HepG2 (cell line): ENCODE data around the gene STOML1. TPM values are rescaled to one million over a fixed set of nuclear protein-coding genes. Genes with fewer than 3 reads are reported as not detected.

Experiments used
- ATAC-seq: fragments of 200-7000 bp; cut with Tn5 transposase; 3 replicates; pipeline ENCODE4 v1.9.1; 2020; ENCODE audit warnings: mild to moderate bottlenecking, moderate library complexity
- BruUV-seq: library from RNA; stranded (reverse); fragments of 400-500 nt; replicated peaks from 2 replicates; lab custom pipeline; 2021; lab: Mats Ljungman, UMichigan
- CTCF ChIA-PET: fragments of 300-600 bp; formaldehyde crosslinking; extraction: SDS; loops from one replicate; lab custom pipeline; 2021; ENCODE audit warnings: low total read pairs, inconsistent platforms, low intra/inter-chr PET ratio; lab: Yijun Ruan, JAX
- POLR2A ChIA-PET: fragments of 350-600 bp; sonication (Branson Sonifier 250); formaldehyde crosslinking; loops from one replicate; lab custom pipeline; 2020; ENCODE audit warnings: antibody characterized with exemption, inconsistent platforms; lab: Yijun Ruan, JAX
- DNase-seq: peaks from one replicate; pipeline ENCODE4 v3.0.0-alpha.2; 2015; ENCODE audit warnings: low spot score
- FAIRE-seq: peaks from 3 replicates; lab custom pipeline; 2011; peaks lifted over from hg19 to GRCh38; lab: Jason Lieb, UNC
- H2AFZ ChIP-seq: one replicate; pipeline ENCODE4 v1.6.1; 2011; ENCODE audit warnings: low read length, inconsistent platforms
- H3K27ac ChIP-seq: fragments of 300-600 bp; 3 replicates; pipeline ENCODE4 v1.8.0; 2011; ENCODE audit warnings: mixed run types, mild to moderate bottlenecking, mixed read lengths, low read length, inconsistent platforms; ENCODE audit not compliant: insufficient read depth; ENCODE audit errors: extremely low read length
- H3K27me3 ChIP-seq, 2 experiments: fragments of 200-600 bp in 1 of 2; 2 replicates in 1 of 2; 3 replicates in 1 of 2; pipeline versions ENCODE4 v1.6.0 to v1.8.0; 2011; ENCODE audit warnings: low read length in 2 of 2, mild to moderate bottlenecking in 2 of 2, moderate library complexity in 2 of 2, inconsistent platforms in 1 of 2; ENCODE audit not compliant: insufficient read depth in 2 of 2, control insufficient read depth in 1 of 2
- H3K36me3 ChIP-seq, 2 experiments: fragments of 200-600 bp in 1 of 2; replicated peaks in 1 of 2; 2 replicates in 1 of 2; 3 replicates in 1 of 2; pipeline versions ENCODE4 v1.5.1 to v1.8.0; 2011; ENCODE audit warnings: low read length in 2 of 2, inconsistent platforms in 1 of 2; ENCODE audit not compliant: insufficient read depth in 2 of 2, control insufficient read depth in 1 of 2
- H3K4me1 ChIP-seq: 2 replicates; pipeline ENCODE4 v1.5.1; 2012; ENCODE audit warnings: low read length, inconsistent platforms; ENCODE audit not compliant: insufficient read depth
- H3K4me2 ChIP-seq: 2 replicates; pipeline ENCODE4 v1.6.0; 2011; ENCODE audit warnings: low read depth, low read length, inconsistent platforms
- H3K4me3 ChIP-seq, 3 experiments: fragments of 200-600 bp in 1 of 3; sonication (generic), shearing (Covaris generic) in 1 of 3; replicated peaks in 1 of 3; 2 replicates each; pipeline ENCODE4 v1.5.1; 2011 to 2016; ENCODE audit warnings: low read length in 3 of 3, inconsistent platforms in 2 of 3, low read depth in 2 of 3, mild to moderate bottlenecking in 2 of 3, control low read depth in 1 of 3, mixed read lengths in 1 of 3; ENCODE audit not compliant: insufficient read depth in 1 of 3
- H3K79me2 ChIP-seq: one replicate; pipeline ENCODE4 v1.6.1; 2011; ENCODE audit warnings: low read length, inconsistent platforms; ENCODE audit not compliant: insufficient read depth
- H3K9ac ChIP-seq: 2 replicates; pipeline ENCODE4 v1.6.0; 2011; ENCODE audit warnings: mild to moderate bottlenecking, low read depth, low read length, inconsistent platforms; ENCODE audit not compliant: insufficient read depth
- H3K9me3 ChIP-seq: 2 replicates; pipeline ENCODE4 v1.5.1; 2012; ENCODE audit warnings: mild to moderate bottlenecking, low read length
- H4K20me1 ChIP-seq: 2 replicates; pipeline ENCODE4 v1.6.0; 2011; ENCODE audit warnings: inconsistent platforms, mild to moderate bottlenecking, low read length, moderate library complexity; ENCODE audit not compliant: insufficient read depth
- STAT5B ChIP-seq: sonication (generic); formaldehyde crosslinking; IDR thresholded peaks from 2 replicates; pipeline ENCODE4 v1.4.0; 2020; ENCODE audit warnings: missing genetic modification reagents
- ZBTB20 ChIP-seq: sonication (generic); formaldehyde crosslinking; IDR thresholded peaks from 2 replicates; pipeline ENCODE4 v1.8.1; 2023; ENCODE audit warnings: missing genetic modification reagents, low read depth, mild to moderate bottlenecking, borderline replicate concordance
- WGBS: methylation state at CpG from one replicate; pipeline ENCODE4 v1.1.6; 2017; ENCODE audit warnings: low lambda C conversion rate; 5-methylcytosine and 5-hydroxymethylcytosine counted together
- in situ Hi-C: cut with HindIII; loops from 2 replicates; pipeline ENCODE4 v1.10.0; 2017; ENCODE audit warnings: low pct_unique_long_range_greater_than_20kb; ENCODE audit not compliant: extremely low pct_ligation_motif_present
- intact Hi-C: fragments of 100-400 bp; cut with micrococcal nuclease; formaldehyde crosslinking; loops from one replicate; pipeline ENCODE4 v1.10.0; 2022; ENCODE audit not compliant: unreplicated experiment
- polyA plus RNA-seq, 8 experiments: library from polyadenylated mRNA; depleted of rRNA in 3 of 8; stranded (reverse) in 7 of 8; unstranded in 1 of 8; fragments of >200 nt; fragmentation: Illumina TruSeq in 4 of 8; extraction: Trizol in 4 of 8; gene quantifications; 2 replicates each; pipeline versions ENCODE4 v1.2.1 to v1.2.3, GENCODE V29; 2011 to 2016; ENCODE audit warnings: low read depth in 4 of 8, missing spikeins in 1 of 8, mixed read lengths in 1 of 8; ENCODE audit not compliant: insufficient read depth in 1 of 8
- total RNA-seq, 5 experiments: library from RNA; depleted of rRNA; stranded (reverse); fragments of >200 nt; fragmentation: Illumina TruSeq; extraction: Trizol; gene quantifications; 2 replicates each; pipeline ENCODE4 v1.2.3, GENCODE V29; 2016; ENCODE audit warnings: low read depth in 1 of 5
- TF ChIP-seq, protein P1 (sequence below): sonication (generic); formaldehyde crosslinking; IDR thresholded peaks from 2 replicates; pipeline ENCODE4 v1.5.0; 2020; ENCODE audit warnings: mild to moderate bottlenecking, missing genetic modification reagents
- TF ChIP-seq, protein P2 (sequence below): sonication (generic); formaldehyde crosslinking; IDR thresholded peaks from 2 replicates; pipeline ENCODE4 v1.4.0; 2020; ENCODE audit warnings: missing genetic modification reagents, mild to moderate bottlenecking, borderline replicate concordance

Gene STOML1
- total and polyA plus RNA-seq, 2 of the 13 experiments (the other 11 are each of a cell fraction or from before 2014, with no cell fraction given), result 3.5 to 3.7 TPM

DNA sequence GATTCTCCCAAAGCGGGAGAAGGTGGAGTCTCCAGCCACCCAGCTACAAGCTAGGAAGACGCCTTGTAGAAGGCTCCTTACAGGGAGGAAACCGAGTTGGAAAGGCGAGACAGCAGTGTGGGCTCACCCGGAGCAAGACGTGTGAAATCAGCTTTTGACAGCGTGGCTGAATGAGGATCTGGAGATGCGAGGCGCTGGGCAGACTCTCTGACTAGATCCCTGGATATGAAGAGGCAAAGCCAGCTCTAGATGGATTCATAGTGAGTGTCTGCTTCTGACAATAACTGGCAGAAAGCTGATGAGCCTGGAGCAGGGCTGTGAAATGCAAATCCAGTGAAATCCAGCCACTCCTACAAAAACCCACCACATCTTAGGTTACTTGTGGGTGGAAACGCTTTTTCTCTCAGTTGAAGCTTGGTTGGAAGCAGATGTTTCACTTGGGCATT, 49.2 kb upstream of the STOML1 start:
- H3K4me1 ChIP-seq, result no peaks in the 10 kb centered on the region
- H3K27ac ChIP-seq, result no peak overlapping the region
- ChIA-PET POLR2A (no interaction called here), CTCF (no interaction called here)
- TF ChIP-seq STAT5B (CRISPR knock-in tag), result no peak
- TF ChIP-seq, protein P1, sequence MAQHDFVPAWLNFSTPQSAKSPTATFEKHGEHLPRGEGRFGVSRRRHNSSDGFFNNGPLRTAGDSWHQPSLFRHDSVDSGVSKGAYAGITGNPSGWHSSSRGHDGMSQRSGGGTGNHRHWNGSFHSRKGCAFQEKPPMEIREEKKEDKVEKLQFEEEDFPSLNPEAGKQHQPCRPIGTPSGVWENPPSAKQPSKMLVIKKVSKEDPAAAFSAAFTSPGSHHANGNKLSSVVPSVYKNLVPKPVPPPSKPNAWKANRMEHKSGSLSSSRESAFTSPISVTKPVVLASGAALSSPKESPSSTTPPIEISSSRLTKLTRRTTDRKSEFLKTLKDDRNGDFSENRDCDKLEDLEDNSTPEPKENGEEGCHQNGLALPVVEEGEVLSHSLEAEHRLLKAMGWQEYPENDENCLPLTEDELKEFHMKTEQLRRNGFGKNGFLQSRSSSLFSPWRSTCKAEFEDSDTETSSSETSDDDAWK, result no peak
- TF ChIP-seq, protein P2, sequence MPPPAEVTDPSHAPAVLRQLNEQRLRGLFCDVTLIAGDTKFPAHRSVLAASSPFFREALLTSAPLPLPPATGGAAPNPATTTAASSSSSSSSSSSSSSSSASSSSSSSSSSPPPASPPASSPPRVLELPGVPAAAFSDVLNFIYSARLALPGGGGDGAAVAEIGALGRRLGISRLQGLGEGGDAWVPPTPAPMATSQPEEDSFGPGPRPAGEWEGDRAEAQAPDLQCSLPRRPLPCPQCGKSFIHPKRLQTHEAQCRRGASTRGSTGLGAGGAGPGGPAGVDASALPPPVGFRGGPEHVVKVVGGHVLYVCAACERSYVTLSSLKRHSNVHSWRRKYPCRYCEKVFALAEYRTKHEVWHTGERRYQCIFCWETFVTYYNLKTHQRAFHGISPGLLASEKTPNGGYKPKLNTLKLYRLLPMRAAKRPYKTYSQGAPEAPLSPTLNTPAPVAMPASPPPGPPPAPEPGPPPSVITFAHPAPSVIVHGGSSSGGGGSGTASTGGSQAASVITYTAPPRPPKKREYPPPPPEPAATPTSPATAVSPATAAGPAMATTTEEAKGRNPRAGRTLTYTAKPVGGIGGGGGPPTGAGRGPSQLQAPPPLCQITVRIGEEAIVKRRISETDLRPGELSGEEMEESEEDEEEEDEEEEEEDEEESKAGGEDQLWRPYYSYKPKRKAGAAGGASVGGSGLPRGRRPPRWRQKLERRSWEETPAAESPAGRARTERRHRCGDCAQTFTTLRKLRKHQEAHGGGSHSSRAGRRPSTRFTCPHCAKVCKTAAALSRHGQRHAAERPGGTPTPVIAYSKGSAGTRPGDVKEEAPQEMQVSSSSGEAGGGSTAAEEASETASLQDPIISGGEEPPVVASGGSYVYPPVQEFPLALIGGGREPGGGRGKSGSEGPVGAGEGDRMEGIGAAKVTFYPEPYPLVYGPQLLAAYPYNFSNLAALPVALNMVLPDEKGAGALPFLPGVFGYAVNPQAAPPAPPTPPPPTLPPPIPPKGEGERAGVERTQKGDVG (CRISPR knock-in tag), result no peak
- TF ChIP-seq ZBTB20, result no peak
- intact Hi-C loops, result no loop called here
- WGBS, result 44% methylated on average over 10 of the region's 10 CpGs
- in situ Hi-C loops, result no loop called here
- DNase-seq, result no peak
- H3K79me2 ChIP-seq, result no peaks in the 10 kb centered on the region
- no peak for ATAC-seq
- H3K27me3 ChIP-seq, result peaks cover 1 to 6% of the 10 kb centered on the region in 2 experiments; a peak in 1 of 5 replicates
- BruUV-seq, result no TSS peak
- H3K4me2 ChIP-seq, result no peak overlapping the region
- no peak overlapping the region for H3K9ac ChIP-seq
- no peaks in the 10 kb centered on the region for H3K9me3 ChIP-seq
- no peaks in the 10 kb centered on the region for H4K20me1 ChIP-seq
- no peak overlapping the region for H3K4me3 ChIP-seq
- H3K36me3 ChIP-seq, result 0 out of 5 replicates have a peak, but pooled peaks cover 0 to 4% of the 10 kb centered on the region in 2 experiments
- no peak for FAIRE-seq
- no peak overlapping the region for H2AFZ ChIP-seq
